SK-N-SH (cell line): ENCODE measurements around the gene CRISPLD2. TPM values are rescaled to one million over a fixed set of nuclear protein-coding genes. Genes with fewer than 3 reads are reported as not detected.

Experiments used
- CTCF ChIA-PET: fragments of 300-600, 350-600 bp; formaldehyde crosslinking; extraction: SDS; loops from one replicate; lab custom pipeline; 2021; lab: Yijun Ruan, JAX
- POLR2A ChIA-PET: fragments of 350-600 bp; sonication (Branson Sonifier 250); formaldehyde crosslinking; extraction: SDS; loops from one replicate; lab custom pipeline; 2020; ENCODE audit warnings: antibody characterized with exemption, inconsistent platforms; lab: Yijun Ruan, JAX
- DNase-seq: peaks from one replicate; pipeline ENCODE4 v3.0.0; 2012
- H2AFZ ChIP-seq: fragments of 200-600 bp; sonication (generic); 2 replicates; pipeline ENCODE4 v1.8.1; 2016; ENCODE audit warnings: antibody characterized with exemption, mild to moderate bottlenecking, low read depth
- H3F3A ChIP-seq: fragments of 200-600 bp; sonication (generic); replicated peaks from 2 replicates; pipeline ENCODE3; 2016; ENCODE audit warnings: antibody characterized with exemption, mild to moderate bottlenecking; ENCODE audit not compliant: insufficient read depth
- H3K27ac ChIP-seq, 2 experiments: fragments of 200-500 bp in 1 of 2; fragments of 200-600 bp in 1 of 2; sonication (Bioruptor generic) in 1 of 2; sonication (generic), shearing (Covaris generic) in 1 of 2; 2 replicates each; pipeline versions ENCODE4 v1.5.1 to v1.6.1; 2014 to 2016; ENCODE audit warnings: low read depth in 2 of 2, inconsistent platforms in 1 of 2, low read length in 1 of 2, mild to moderate bottlenecking in 1 of 2, mixed read lengths in 1 of 2
- H3K27me3 ChIP-seq: fragments of 200-600 bp; sonication (generic), shearing (Covaris generic); 2 replicates; pipeline ENCODE4 v1.6.1; 2016; ENCODE audit warnings: mixed run types; ENCODE audit not compliant: insufficient read depth
- H3K36me3 ChIP-seq, 2 experiments: fragments of 200-500 bp in 1 of 2; fragments of 200-600 bp in 1 of 2; sonication (Bioruptor generic) in 1 of 2; sonication (generic) in 1 of 2; replicated peaks in 1 of 2; 2 replicates each; pipeline versions ENCODE3 to v1.5.1; 2014 to 2016; ENCODE audit warnings: low read length in 1 of 2, mild to moderate bottlenecking in 1 of 2; ENCODE audit not compliant: insufficient read depth in 2 of 2, control insufficient read depth in 1 of 2
- H3K4me1 ChIP-seq, 2 experiments: fragments of 200-500 bp in 1 of 2; fragments of 200-600 bp in 1 of 2; sonication (Bioruptor generic) in 1 of 2; sonication (generic), shearing (Covaris generic) in 1 of 2; 2 replicates each; pipeline versions ENCODE4 v1.5.1 to v1.6.1; 2014 to 2016; ENCODE audit warnings: low read depth in 1 of 2, low read length in 1 of 2, mixed run types in 1 of 2; ENCODE audit not compliant: insufficient read depth in 2 of 2, control insufficient read depth in 1 of 2
- H3K4me2 ChIP-seq: fragments of 200-600 bp; sonication (generic), shearing (Covaris generic); 2 replicates; pipeline ENCODE4 v1.6.1; 2017; ENCODE audit warnings: mixed run types
- H3K4me3 ChIP-seq, 2 experiments: fragments of 200-500 bp in 1 of 2; fragments of 200-600 bp in 1 of 2; sonication (Bioruptor generic) in 1 of 2; sonication (generic), shearing (Covaris generic) in 1 of 2; 2 replicates each; pipeline versions ENCODE4 v1.5.1 to v1.8.1; 2014 to 2016; ENCODE audit warnings: low read depth in 2 of 2, inconsistent platforms in 1 of 2, low read length in 1 of 2, mild to moderate bottlenecking in 1 of 2, mixed read lengths in 1 of 2, moderate library complexity in 1 of 2
- H3K79me2 ChIP-seq: fragments of 200-600 bp; sonication (generic); 2 replicates; pipeline ENCODE4 v1.8.1; 2017; ENCODE audit warnings: mild to moderate bottlenecking; ENCODE audit not compliant: insufficient read depth
- H3K9ac ChIP-seq: fragments of 200-600 bp; sonication (generic); 2 replicates; pipeline ENCODE4 v1.6.1; 2017; ENCODE audit warnings: mixed run types
- H3K9me2 ChIP-seq: fragments of 200-600 bp; sonication (generic); 2 replicates; pipeline ENCODE4 v1.6.1; 2017; ENCODE audit warnings: mixed run types
- H3K9me3 ChIP-seq: fragments of 200-600 bp; sonication (generic); 2 replicates; pipeline ENCODE4 v1.6.1; 2017; ENCODE audit warnings: mixed run types, mild to moderate bottlenecking, moderate library complexity
- H4K20me1 ChIP-seq: fragments of 200-600 bp; sonication (generic); 2 replicates; pipeline ENCODE4 v1.6.1; 2017; ENCODE audit warnings: mild to moderate bottlenecking, mixed run types; ENCODE audit not compliant: insufficient read depth
- CHD2 ChIP-seq: fragments of 150-350 bp; IDR thresholded peaks from 2 replicates; pipeline ENCODE4 v1.6.1; 2018; ENCODE audit warnings: low read length; ENCODE audit not compliant: partially characterized antibody
- FOXJ3 ChIP-seq: sonication (generic); formaldehyde crosslinking; IDR thresholded peaks from 2 replicates; pipeline ENCODE4 v1.5.1; 2020; ENCODE audit warnings: mild to moderate bottlenecking, missing genetic modification reagents
- GABPA ChIP-seq: IDR thresholded peaks from 2 replicates; pipeline ENCODE4 v1.4.0; 2012; ENCODE audit warnings: low read depth, mild to moderate bottlenecking
- GATA2 ChIP-seq: sonication (generic); formaldehyde crosslinking; IDR thresholded peaks from 2 replicates; pipeline ENCODE4 v1.5.0; 2020; ENCODE audit warnings: mild to moderate bottlenecking, missing genetic modification reagents
- MXI1 ChIP-seq: IDR thresholded peaks from 2 replicates; pipeline ENCODE4 v1.6.1; 2012; ENCODE audit warnings: mild to moderate bottlenecking, low read depth, low read length, improper control_type of control experiment
- NFIC ChIP-seq: IDR thresholded peaks from 2 replicates; pipeline ENCODE4 v1.4.0; 2012; ENCODE audit warnings: borderline replicate concordance
- RFX5 ChIP-seq: IDR thresholded peaks from 2 replicates; pipeline ENCODE4 v1.6.1; 2012; ENCODE audit warnings: mild to moderate bottlenecking, improper control_type of control experiment, low read length
- WGBS: methylation state at CpG from one replicate; pipeline ENCODE4 v1.1.6; 2017; ENCODE audit warnings: low lambda C conversion rate; 5-methylcytosine and 5-hydroxymethylcytosine counted together
- polyA plus RNA-seq, 3 experiments: library from polyadenylated mRNA; depleted of rRNA; stranded (reverse); fragments of >200 nt; gene quantifications; 2 replicates each; pipeline ENCODE4 v1.2.3, GENCODE V29; 2012
- TF ChIP-seq, protein P1 (sequence below): IDR thresholded peaks from 2 replicates; pipeline ENCODE4; 2012
- TF ChIP-seq, protein P2 (sequence below): IDR thresholded peaks from 2 replicates; pipeline ENCODE4 v1.4.0; 2012; ENCODE audit warnings: low read depth, borderline replicate concordance
- TF ChIP-seq, protein P3 (sequence below): IDR thresholded peaks from 2 replicates; pipeline ENCODE4 v1.4.0; 2012; ENCODE audit warnings: low read depth, borderline replicate concordance
- TF ChIP-seq, protein P4 (sequence below): IDR thresholded peaks from 2 replicates; pipeline ENCODE4 v1.6.1; 2012; ENCODE audit warnings: mild to moderate bottlenecking, low read depth, low read length, moderate library complexity

CRISPLD2 gene
- polyA plus RNA-seq, 1 of the 3 experiments (the other 2 are of a cell fraction), result 6.3 TPM

DNA sequence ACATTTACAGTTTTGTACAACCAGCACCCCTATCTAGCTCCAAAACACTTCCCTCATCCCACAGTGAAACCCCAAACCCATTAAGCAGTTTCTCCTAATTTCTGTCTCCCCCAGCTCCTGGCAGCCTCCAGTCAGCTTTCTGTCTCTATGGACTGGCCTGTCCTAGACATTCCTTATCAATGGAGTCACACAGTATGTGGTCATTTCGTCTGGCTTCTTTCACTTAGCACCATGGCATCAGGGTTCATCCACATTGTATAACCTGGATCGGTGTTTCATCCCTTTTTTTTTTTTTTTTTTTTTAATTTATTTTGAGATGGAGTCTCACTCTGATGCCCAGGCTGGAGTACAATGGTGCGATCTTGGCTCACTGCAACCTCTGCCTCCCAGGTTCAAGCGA, 123.0 kb downstream of the CRISPLD2 start:
- no peaks in the 10 kb centered on the region for H3K79me2 ChIP-seq
- no peak overlapping the region for H3K27ac ChIP-seq
- no peaks in the 10 kb centered on the region for H3K36me3 ChIP-seq
- TF ChIP-seq NFIC, result no peak
- no peak for TF ChIP-seq CHD2
- TF ChIP-seq, protein P1, sequence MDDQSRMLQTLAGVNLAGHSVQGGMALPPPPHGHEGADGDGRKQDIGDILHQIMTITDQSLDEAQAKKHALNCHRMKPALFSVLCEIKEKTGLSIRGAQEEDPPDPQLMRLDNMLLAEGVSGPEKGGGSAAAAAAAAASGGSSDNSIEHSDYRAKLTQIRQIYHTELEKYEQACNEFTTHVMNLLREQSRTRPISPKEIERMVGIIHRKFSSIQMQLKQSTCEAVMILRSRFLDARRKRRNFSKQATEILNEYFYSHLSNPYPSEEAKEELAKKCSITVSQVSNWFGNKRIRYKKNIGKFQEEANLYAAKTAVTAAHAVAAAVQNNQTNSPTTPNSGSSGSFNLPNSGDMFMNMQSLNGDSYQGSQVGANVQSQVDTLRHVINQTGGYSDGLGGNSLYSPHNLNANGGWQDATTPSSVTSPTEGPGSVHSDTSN, result no peak
- TF ChIP-seq, protein P2, sequence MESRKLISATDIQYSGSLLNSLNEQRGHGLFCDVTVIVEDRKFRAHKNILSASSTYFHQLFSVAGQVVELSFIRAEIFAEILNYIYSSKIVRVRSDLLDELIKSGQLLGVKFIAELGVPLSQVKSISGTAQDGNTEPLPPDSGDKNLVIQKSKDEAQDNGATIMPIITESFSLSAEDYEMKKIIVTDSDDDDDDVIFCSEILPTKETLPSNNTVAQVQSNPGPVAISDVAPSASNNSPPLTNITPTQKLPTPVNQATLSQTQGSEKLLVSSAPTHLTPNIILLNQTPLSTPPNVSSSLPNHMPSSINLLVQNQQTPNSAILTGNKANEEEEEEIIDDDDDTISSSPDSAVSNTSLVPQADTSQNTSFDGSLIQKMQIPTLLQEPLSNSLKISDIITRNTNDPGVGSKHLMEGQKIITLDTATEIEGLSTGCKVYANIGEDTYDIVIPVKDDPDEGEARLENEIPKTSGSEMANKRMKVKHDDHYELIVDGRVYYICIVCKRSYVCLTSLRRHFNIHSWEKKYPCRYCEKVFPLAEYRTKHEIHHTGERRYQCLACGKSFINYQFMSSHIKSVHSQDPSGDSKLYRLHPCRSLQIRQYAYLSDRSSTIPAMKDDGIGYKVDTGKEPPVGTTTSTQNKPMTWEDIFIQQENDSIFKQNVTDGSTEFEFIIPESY, result no peak
- no peak for TF ChIP-seq GABPA
- no peak for TF ChIP-seq FOXJ3 (CRISPR knock-in tag)
- TF ChIP-seq RFX5, result no peak
- no peak for TF ChIP-seq GATA2
- TF ChIP-seq MXI1, result no peak
- TF ChIP-seq, protein P3, sequence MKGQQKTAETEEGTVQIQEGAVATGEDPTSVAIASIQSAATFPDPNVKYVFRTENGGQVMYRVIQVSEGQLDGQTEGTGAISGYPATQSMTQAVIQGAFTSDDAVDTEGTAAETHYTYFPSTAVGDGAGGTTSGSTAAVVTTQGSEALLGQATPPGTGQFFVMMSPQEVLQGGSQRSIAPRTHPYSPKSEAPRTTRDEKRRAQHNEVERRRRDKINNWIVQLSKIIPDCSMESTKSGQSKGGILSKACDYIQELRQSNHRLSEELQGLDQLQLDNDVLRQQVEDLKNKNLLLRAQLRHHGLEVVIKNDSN, result no peak
- TF ChIP-seq, protein P4, sequence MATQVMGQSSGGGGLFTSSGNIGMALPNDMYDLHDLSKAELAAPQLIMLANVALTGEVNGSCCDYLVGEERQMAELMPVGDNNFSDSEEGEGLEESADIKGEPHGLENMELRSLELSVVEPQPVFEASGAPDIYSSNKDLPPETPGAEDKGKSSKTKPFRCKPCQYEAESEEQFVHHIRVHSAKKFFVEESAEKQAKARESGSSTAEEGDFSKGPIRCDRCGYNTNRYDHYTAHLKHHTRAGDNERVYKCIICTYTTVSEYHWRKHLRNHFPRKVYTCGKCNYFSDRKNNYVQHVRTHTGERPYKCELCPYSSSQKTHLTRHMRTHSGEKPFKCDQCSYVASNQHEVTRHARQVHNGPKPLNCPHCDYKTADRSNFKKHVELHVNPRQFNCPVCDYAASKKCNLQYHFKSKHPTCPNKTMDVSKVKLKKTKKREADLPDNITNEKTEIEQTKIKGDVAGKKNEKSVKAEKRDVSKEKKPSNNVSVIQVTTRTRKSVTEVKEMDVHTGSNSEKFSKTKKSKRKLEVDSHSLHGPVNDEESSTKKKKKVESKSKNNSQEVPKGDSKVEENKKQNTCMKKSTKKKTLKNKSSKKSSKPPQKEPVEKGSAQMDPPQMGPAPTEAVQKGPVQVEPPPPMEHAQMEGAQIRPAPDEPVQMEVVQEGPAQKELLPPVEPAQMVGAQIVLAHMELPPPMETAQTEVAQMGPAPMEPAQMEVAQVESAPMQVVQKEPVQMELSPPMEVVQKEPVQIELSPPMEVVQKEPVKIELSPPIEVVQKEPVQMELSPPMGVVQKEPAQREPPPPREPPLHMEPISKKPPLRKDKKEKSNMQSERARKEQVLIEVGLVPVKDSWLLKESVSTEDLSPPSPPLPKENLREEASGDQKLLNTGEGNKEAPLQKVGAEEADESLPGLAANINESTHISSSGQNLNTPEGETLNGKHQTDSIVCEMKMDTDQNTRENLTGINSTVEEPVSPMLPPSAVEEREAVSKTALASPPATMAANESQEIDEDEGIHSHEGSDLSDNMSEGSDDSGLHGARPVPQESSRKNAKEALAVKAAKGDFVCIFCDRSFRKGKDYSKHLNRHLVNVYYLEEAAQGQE, result no peak
- TF ChIP-seq, all 33 proteins: peak for 0
- no peaks in the 10 kb centered on the region for H3K27me3 ChIP-seq
- DNase-seq, result no peak
- peaks cover 0 to 11% of the 10 kb centered on the region in 2 experiments; a peak in 1 of 4 replicates for H3K4me1 ChIP-seq
- no peaks in the 10 kb centered on the region for H3F3A ChIP-seq
- no peaks in the 10 kb centered on the region for H3K9me2 ChIP-seq
- POLR2A ChIA-PET, result no interaction called here
- H2AFZ ChIP-seq, result no peak overlapping the region
- H3K4me2 ChIP-seq, result no peak overlapping the region
- CTCF ChIA-PET, result interaction anchor here (0.8 to 5.2 kb wide), 4 partner anchors 9 to 188 kb away, joined by 3 to 45 read pairs (median 8); no protein-coding TSS in a partner anchor
- whole genome bisulfite sequencing, result 71% methylated on average over 4 of the region's 4 CpGs
- H3K9ac ChIP-seq, result no peak overlapping the region
- H3K9me3 ChIP-seq, result no peaks in the 10 kb centered on the region
- H4K20me1 ChIP-seq, result no peaks in the 10 kb centered on the region
- H3K4me3 ChIP-seq, result no peak overlapping the region
